A673 (cell line): ENCODE results near the gene POLA1. TPM values are rescaled to one million over a fixed set of nuclear protein-coding genes. Genes with fewer than 3 reads are reported as not detected.

ENCODE experiments used
- BruUV-seq: library from RNA; stranded (reverse); fragments of 400-500 nt; replicated peaks from 2 replicates; lab custom pipeline; 2021; lab: Mats Ljungman, UMichigan
- CTCF ChIA-PET: fragments of 300-600 bp; sonication (Branson Sonifier 250); formaldehyde crosslinking; loops from one replicate; lab custom pipeline; 2022; ENCODE audit warnings: antibody characterized with exemption; lab: Charles Lee
- POLR2A ChIA-PET: fragments of 300-600 bp; sonication (Branson Sonifier 250); formaldehyde crosslinking; loops from one replicate; lab custom pipeline; 2022; ENCODE audit warnings: antibody characterized with exemption; ENCODE audit not compliant: low non-redundant PET; lab: Charles Lee
- DNase-seq: peaks from one replicate; pipeline ENCODE4 v3.0.0-alpha.2; 2015; ENCODE audit warnings: low spot score
- H3K27ac ChIP-seq: fragments of 200-600 bp; sonication (generic); 2 replicates; pipeline ENCODE4 v1.5.1; 2016; ENCODE audit warnings: mixed run types, low read depth, mild to moderate bottlenecking, mixed read lengths, antibody characterized with exemption, low read length; ENCODE audit not compliant: poor library complexity, severe bottlenecking
- H3K27me3 ChIP-seq: fragments of 200-600 bp; sonication (generic); replicated peaks from 2 replicates; pipeline ENCODE4 v1.6.1; 2017; ENCODE audit warnings: mixed run types, low read depth, mild to moderate bottlenecking, mixed read lengths, antibody characterized with exemption, low read length; ENCODE audit not compliant: insufficient read depth, poor library complexity
- H3K36me3 ChIP-seq: fragments of 200-600 bp; sonication (generic); 2 replicates; pipeline ENCODE4 v1.6.1; 2016; ENCODE audit warnings: mixed run types, mild to moderate bottlenecking, mixed read lengths, antibody characterized with exemption, low read length; ENCODE audit not compliant: insufficient read depth, poor library complexity, severe bottlenecking
- H3K4me1 ChIP-seq: fragments of 200-600 bp; sonication (generic); 2 replicates; pipeline ENCODE4 v1.6.1; 2017; ENCODE audit warnings: mixed run types, mild to moderate bottlenecking, mixed read lengths, antibody characterized with exemption, low read length; ENCODE audit not compliant: insufficient read depth, poor library complexity, severe bottlenecking
- H3K4me3 ChIP-seq: fragments of 200-600 bp; sonication (generic); 2 replicates; pipeline ENCODE4 v1.5.1; 2016; ENCODE audit warnings: low read depth, mixed run types, mild to moderate bottlenecking, mixed read lengths, low read length; ENCODE audit not compliant: poor library complexity, severe bottlenecking
- H3K9me3 ChIP-seq: fragments of 200-600 bp; sonication (generic); 2 replicates; pipeline ENCODE4 v1.6.1; 2016; ENCODE audit warnings: mixed run types, low read depth, mild to moderate bottlenecking, mixed read lengths, antibody characterized with exemption, low read length; ENCODE audit not compliant: poor library complexity, severe bottlenecking
- EZH2 ChIP-seq: fragments of 200-600 bp; sonication (generic); IDR thresholded peaks from 2 replicates; pipeline ENCODE4 v1.6.1; 2017; ENCODE audit warnings: borderline replicate concordance, low read depth, mild to moderate bottlenecking, mixed read lengths, antibody characterized with exemption, low read length; ENCODE audit not compliant: poor library complexity, severe bottlenecking
- intact Hi-C: fragments of 100-400 bp; cut with micrococcal nuclease; formaldehyde crosslinking; loops from one replicate; pipeline ENCODE4 v1.10.0; 2022; ENCODE audit not compliant: unreplicated experiment
- total RNA-seq: library from RNA; stranded (reverse); gene quantifications from 2 replicates; pipeline ENCODE4 v1.2.3, GENCODE V29; 2021
- TF ChIP-seq, protein P1 (sequence below): fragments of 300-800, 200-600 bp; sonication (generic); conservative IDR thresholded peaks from 2 replicates; pipeline ENCODE4 v1.5.1; 2017; ENCODE audit warnings: low read depth, mild to moderate bottlenecking, antibody characterized with exemption, low read length, moderate library complexity, mixed read lengths

The POLA1 gene
- total RNA-seq, 1 experiment from 2014 or later, result 44.9 TPM

DNA sequence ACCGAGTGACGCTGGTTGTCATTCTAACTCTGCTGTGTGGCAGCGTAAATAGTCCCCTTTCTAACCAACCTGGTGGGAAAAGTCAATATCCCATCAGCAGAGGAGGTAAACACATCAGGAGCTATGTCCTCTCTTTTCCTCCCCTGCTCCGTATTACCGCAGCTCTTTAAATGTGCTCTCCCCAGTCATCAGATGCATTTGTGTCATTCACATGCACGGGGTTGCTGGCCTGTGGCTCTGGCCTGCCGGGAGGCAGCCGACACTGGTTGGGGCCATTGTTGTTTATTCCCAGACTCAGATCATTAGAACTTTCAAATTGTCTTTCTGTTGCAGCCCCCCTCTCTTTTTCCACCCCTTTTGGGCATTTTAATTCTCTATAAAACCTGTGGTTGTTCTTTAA, 300.2 kb downstream of the POLA1 start:
- no peaks in the 10 kb centered on the region for H3K36me3 ChIP-seq
- BruUV-seq, result no TSS peak
- no peak for TF ChIP-seq EZH2
- TF ChIP-seq, protein P1, sequence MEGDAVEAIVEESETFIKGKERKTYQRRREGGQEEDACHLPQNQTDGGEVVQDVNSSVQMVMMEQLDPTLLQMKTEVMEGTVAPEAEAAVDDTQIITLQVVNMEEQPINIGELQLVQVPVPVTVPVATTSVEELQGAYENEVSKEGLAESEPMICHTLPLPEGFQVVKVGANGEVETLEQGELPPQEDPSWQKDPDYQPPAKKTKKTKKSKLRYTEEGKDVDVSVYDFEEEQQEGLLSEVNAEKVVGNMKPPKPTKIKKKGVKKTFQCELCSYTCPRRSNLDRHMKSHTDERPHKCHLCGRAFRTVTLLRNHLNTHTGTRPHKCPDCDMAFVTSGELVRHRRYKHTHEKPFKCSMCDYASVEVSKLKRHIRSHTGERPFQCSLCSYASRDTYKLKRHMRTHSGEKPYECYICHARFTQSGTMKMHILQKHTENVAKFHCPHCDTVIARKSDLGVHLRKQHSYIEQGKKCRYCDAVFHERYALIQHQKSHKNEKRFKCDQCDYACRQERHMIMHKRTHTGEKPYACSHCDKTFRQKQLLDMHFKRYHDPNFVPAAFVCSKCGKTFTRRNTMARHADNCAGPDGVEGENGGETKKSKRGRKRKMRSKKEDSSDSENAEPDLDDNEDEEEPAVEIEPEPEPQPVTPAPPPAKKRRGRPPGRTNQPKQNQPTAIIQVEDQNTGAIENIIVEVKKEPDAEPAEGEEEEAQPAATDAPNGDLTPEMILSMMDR, result no peak
- H3K4me3 ChIP-seq, result no peak overlapping the region
- CTCF ChIA-PET, result no interaction called here
- peaks cover 14% of the 10 kb centered on the region for H3K27me3 ChIP-seq
- H3K4me1 ChIP-seq, result peaks cover 17% of the 10 kb centered on the region
- POLR2A ChIA-PET, result no interaction called here
- no peaks in the 10 kb centered on the region for H3K9me3 ChIP-seq
- no peak overlapping the region for H3K27ac ChIP-seq
- no peak for DNase-seq
- intact Hi-C loops, result no loop called here

DNA sequence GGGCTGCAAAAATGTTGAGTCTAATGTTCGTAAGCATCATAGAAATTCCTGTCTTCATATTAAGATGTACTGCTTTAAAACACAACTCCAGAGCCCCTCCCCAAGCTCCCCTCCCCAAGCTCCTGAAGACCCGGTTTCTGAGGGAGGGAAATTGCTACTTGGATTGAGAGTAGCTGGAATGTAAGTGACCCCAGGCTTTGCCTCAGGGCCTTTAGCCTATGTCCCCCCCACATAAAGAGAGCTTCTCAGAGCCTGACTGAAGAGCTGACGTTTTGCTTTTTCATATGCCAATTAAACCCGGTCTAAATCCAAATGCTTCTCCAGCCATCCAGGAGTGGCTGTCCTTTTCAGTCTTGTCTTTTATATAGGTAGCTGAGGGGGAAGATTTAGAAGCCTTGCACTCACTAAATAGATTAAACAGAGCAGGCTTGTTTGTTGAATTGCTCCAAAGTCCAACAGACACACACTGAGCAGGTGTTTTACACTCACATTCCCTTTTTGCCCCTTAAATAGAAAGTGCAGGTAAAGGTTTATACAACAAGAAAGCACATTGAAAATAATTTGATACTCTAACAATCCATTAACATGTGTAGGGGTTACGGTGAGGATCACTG, 302.5 kb downstream of the POLA1 start:
- TSS peak; percentile 85 for BruUV-seq
- H3K4me1 ChIP-seq, result peaks cover 22% of the 10 kb centered on the region
- intact Hi-C loops, result loop anchor here (5.0 kb wide), 1 partner anchor 159 kb away; no protein-coding TSS in a partner anchor
- no peaks in the 10 kb centered on the region for H3K9me3 ChIP-seq
- POLR2A ChIA-PET, result no interaction called here
- DNase-seq, result no peak
- TF ChIP-seq, protein P1, result no peak
- no peak for TF ChIP-seq EZH2
- H3K27me3 ChIP-seq, result peaks cover 14% of the 10 kb centered on the region
- CTCF ChIA-PET, result no interaction called here
- H3K36me3 ChIP-seq, result no peaks in the 10 kb centered on the region
- no peak overlapping the region for H3K27ac ChIP-seq
- H3K4me3 ChIP-seq, result no peak overlapping the region

DNA sequence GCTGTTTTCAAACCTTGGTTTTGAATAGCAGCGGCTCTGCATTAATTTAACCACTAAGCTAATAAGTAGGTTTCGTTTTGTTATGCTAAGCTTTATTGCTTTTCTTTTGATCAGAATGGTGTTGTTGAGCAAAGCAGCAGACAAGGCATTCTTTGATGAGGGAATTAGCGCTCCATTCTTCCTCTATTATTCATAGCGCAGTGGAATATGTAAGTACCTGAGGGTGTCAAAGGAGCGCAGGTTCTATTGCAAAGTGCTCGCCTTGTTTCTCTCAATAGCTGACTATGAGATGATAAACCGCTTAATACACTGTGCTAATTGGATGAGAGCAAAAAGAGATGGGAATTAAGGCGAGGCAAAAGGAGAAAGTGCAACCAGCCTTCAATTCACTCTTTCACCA, 305.8 kb downstream of the POLA1 start:
- intact Hi-C loops, result loop anchor here (5.0 kb wide), 1 partner anchor 162 kb away; no protein-coding TSS in a partner anchor
- H3K27ac ChIP-seq, result no peak overlapping the region
- H3K4me3 ChIP-seq, result peak overlapping the region; percentile 9
- ChIA-PET CTCF (no interaction called here), POLR2A (no interaction called here)
- H3K27me3 ChIP-seq, result no peaks in the 10 kb centered on the region
- TF ChIP-seq, protein P1, result no peak
- no peak for TF ChIP-seq EZH2
- H3K9me3 ChIP-seq, result no peaks in the 10 kb centered on the region
- H3K4me1 ChIP-seq, result peaks cover 26% of the 10 kb centered on the region
- H3K36me3 ChIP-seq, result peaks cover 11% of the 10 kb centered on the region
- no TSS peak for BruUV-seq
- no peak for DNase-seq
